A673 (cell line): ENCODE measurements around the gene CFHR3.
"Not testable (repeated sequence)": the region's sequence is repeated elsewhere in the genome, so short reads cannot be mapped to it uniquely, and the experiment has no call there.

Experiments
- CTCF ChIP-seq: fragments of 300-800, 200-600 bp; sonication (generic); conservative IDR thresholded peaks from 2 replicates; pipeline ENCODE4 v1.5.1; 2017; ENCODE audit warnings: low read depth, mild to moderate bottlenecking, antibody characterized with exemption, low read length, moderate library complexity, mixed read lengths
- EZH2 ChIP-seq: fragments of 200-600 bp; sonication (generic); IDR thresholded peaks from 2 replicates; pipeline ENCODE4 v1.6.1; 2017; ENCODE audit warnings: borderline replicate concordance, low read depth, mild to moderate bottlenecking, mixed read lengths, antibody characterized with exemption, low read length; ENCODE audit not compliant: poor library complexity, severe bottlenecking

DNA sequence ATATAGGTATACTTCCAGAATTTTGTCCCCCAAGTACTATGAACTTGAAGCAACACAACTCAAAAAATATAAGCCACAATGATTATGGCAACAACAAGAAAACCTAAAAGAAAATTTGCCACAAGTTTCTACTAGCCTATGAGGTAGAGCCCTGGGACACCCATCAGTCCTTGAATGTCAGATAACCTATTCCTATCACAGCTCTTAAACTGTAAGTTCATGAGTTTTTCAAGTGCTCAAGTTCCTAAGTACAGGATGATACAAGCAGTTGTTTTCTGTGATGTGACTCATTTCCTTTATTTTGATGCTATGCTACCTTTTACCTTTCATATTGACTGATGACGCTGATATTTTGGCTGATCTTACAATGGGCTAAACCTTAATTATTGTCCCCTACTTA, 16.6 kb downstream of the CFHR3 start:
- TF ChIP-seq EZH2, CTCF: not testable (repeated sequence)
